Neutrophil (primary cell): ENCODE results near the gene USP36.
A peak's percentile ranks its signal among the peaks of the same experiment; 100 is the strongest.

ENCODE experiments used
- H3K27ac ChIP-seq: fragments of 200-600 bp; sonication (generic); 2 replicates; pipeline ENCODE4 v1.5.1; 2016; ENCODE audit warnings: mild to moderate bottlenecking, moderate library complexity
- H3K27me3 ChIP-seq: fragments of 200-600 bp; sonication (generic); 2 replicates; pipeline ENCODE4 v1.6.0; 2016; ENCODE audit warnings: mild to moderate bottlenecking
- H3K36me3 ChIP-seq: fragments of 200-600 bp; sonication (generic); 2 replicates; pipeline ENCODE4 v1.5.1; 2017
- H3K4me1 ChIP-seq, 2 experiments: fragments of 200-600 bp in 1 of 2; sonication (generic) in 1 of 2; 1 replicate in 1 of 2; 2 replicates in 1 of 2; pipeline versions ENCODE4 v1.5.1 to v1.6.1; 2013 to 2016; ENCODE audit warnings: low read depth in 1 of 2, low read length in 1 of 2, mild to moderate bottlenecking in 1 of 2, moderate library complexity in 1 of 2; ENCODE audit not compliant: control insufficient read depth in 1 of 2, insufficient read depth in 1 of 2
- H3K4me3 ChIP-seq, 2 experiments: fragments of 200-600 bp in 1 of 2; sonication (generic) in 1 of 2; 1 replicate in 1 of 2; 2 replicates in 1 of 2; pipeline ENCODE4 v1.5.1; 2013 to 2016; ENCODE audit warnings: low read depth in 1 of 2, low read length in 1 of 2, mild to moderate bottlenecking in 1 of 2, moderate library complexity in 1 of 2
- H3K9me3 ChIP-seq: fragments of 200-600 bp; sonication (generic); 2 replicates; pipeline ENCODE4 v1.5.1; 2016
- TF ChIP-seq, protein P1 (sequence below): fragments of 200-600 bp; sonication (generic); IDR thresholded peaks from 2 replicates; pipeline ENCODE4 v1.5.1; 2016; ENCODE audit warnings: antibody characterized with exemption

USP36 gene

DNA sequence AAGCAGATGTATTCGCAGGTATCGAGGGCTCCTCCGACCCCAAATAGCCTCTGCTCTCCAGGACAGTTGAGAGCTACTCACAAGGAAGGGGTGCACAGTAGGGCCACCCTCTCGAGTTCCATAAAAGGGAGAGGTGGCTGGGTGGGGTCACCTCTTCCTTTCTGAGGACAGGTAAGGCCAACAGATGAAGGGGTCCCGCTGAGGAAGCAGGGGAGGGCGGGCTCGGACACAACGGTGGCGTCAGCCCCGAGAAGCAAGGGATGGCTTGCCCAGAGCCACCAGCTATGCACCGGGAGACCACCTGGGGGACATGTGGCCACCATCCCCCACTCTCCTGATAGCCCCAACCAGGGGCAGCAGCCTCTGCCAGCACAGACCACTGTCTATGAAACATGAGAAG lies 43.4 kb downstream of the USP36 start:
- no peaks in the 10 kb centered on the region for H3K9me3 ChIP-seq
- H3K4me3 ChIP-seq: no peak overlapping the region
- peaks cover 6% of the 10 kb centered on the region for H3K36me3 ChIP-seq
- H3K27me3 ChIP-seq: no peaks in the 10 kb centered on the region
- TF ChIP-seq, protein P1, sequence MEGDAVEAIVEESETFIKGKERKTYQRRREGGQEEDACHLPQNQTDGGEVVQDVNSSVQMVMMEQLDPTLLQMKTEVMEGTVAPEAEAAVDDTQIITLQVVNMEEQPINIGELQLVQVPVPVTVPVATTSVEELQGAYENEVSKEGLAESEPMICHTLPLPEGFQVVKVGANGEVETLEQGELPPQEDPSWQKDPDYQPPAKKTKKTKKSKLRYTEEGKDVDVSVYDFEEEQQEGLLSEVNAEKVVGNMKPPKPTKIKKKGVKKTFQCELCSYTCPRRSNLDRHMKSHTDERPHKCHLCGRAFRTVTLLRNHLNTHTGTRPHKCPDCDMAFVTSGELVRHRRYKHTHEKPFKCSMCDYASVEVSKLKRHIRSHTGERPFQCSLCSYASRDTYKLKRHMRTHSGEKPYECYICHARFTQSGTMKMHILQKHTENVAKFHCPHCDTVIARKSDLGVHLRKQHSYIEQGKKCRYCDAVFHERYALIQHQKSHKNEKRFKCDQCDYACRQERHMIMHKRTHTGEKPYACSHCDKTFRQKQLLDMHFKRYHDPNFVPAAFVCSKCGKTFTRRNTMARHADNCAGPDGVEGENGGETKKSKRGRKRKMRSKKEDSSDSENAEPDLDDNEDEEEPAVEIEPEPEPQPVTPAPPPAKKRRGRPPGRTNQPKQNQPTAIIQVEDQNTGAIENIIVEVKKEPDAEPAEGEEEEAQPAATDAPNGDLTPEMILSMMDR: no peak
- H3K4me1 ChIP-seq: peaks cover 0 to 7% of the 10 kb centered on the region in 2 experiments
- H3K27ac ChIP-seq: peak overlapping the region; percentile 38

DNA sequence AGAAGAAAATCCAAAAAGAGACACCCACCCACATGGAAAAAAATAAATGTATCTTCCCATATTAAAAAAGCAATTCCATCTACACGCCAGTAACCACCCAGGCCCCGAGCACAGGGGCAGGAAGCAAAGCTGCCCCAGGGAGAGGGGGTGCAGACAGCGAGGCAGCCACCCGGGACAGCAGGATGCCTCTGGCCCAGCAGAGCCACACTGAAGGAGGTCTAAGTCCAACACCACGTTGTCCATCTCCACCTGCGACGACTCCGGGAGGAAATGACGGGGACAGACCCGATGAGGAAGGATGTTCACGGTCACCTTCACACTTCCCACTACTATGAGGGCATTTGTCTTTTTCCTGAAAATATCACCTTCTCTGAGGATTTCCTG lies 44.1 kb downstream of the USP36 start:
- H3K27me3 ChIP-seq: no peaks in the 10 kb centered on the region
- peaks cover 6% of the 10 kb centered on the region for H3K36me3 ChIP-seq
- H3K9me3 ChIP-seq: no peaks in the 10 kb centered on the region
- H3K4me3 ChIP-seq: no peak overlapping the region
- H3K4me1 ChIP-seq: peaks cover 0 to 7% of the 10 kb centered on the region in 2 experiments
- H3K27ac ChIP-seq: peak overlapping the region; percentile 38
- TF ChIP-seq, protein P1: no peak

DNA sequence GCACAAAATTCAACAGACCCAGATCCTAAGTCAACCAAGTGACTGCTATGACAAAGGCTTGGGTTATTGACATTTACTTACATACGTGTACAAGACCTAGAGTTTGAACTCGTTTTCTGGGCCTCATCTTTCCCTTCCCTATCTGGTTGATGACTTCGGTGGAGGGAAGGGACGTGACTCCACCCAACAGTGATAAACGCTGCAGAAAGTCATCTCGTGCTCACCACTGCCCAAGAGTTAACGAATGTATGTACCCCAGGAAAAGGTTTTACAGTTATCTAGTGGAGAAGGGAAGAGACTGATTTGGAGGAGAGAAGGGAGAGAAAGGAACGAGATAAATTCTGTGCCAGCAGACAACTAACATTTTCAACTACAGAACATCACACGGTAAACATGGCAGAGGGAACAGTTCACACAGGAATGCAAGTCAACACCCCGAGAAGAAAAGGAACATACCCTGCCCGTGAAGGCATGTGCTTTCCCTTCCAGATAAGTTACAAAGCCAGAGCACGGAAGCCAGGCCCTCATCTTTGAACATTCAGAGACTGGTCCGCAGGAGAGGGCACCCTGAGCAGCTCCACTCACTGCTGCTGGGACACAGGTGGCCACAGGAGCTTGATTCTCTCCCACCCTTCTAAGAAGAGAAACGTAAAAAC lies 44.6 kb downstream of the USP36 start:
- no peaks in the 10 kb centered on the region for H3K9me3 ChIP-seq
- no peak overlapping the region for H3K27ac ChIP-seq
- H3K36me3 ChIP-seq: peaks cover 6% of the 10 kb centered on the region

DNA sequence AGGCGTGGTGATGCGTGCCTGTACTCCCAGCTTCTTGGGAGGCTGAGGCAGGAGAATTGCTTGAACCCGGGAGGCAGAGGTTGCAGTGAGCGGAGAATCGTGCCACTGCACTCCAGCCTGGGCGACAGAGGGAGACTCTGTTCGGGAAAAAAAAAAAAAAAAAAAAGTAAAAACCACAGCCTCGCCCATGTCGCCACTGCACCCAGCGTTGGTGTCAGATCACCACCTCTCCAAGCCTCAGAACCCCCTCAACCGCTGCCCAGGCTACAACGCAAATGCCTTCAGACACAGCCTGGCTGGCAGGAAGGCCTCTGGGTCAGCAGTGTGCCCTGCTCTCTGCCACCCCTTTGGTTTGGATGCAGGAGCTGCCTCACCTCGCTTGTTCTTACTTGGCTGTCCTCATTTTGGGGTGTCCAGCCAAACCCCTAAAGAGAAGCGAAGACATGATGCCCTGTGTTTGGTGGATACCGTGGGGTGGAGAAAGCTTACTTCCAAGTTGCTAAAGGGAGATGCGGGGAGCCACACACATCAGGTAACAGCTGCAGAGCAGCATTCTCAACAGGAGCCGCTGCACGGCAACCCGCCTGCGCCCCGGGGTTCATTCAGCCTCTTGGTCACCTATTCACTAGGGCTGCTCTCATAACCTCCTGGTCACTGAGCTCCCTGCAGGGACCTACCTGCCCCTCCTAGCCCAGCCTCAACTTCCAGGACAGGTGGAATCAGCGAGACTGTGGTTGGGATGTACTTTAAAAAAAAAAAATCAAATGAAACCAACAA lies 45.6 kb downstream of the USP36 start:
- peaks cover 0 to 7% of the 10 kb centered on the region in 2 experiments for H3K4me1 ChIP-seq
- H3K27ac ChIP-seq: no peak overlapping the region
- peaks cover 6% of the 10 kb centered on the region for H3K36me3 ChIP-seq
- TF ChIP-seq, protein P1: no peak
- H3K9me3 ChIP-seq: no peaks in the 10 kb centered on the region
- H3K27me3 ChIP-seq: no peaks in the 10 kb centered on the region
- no peak overlapping the region for H3K4me3 ChIP-seq

More for the DNA sequence above, 44.6 kb downstream of the USP36 start:
- Histone ChIP-seq H3K4me3 (no peak overlapping the region), H3K4me1 (peaks cover 0 to 7% of the 10 kb centered on the region in 2 experiments), H3K27me3 (no peaks in the 10 kb centered on the region)
- TF ChIP-seq, protein P1: no peak

DNA sequence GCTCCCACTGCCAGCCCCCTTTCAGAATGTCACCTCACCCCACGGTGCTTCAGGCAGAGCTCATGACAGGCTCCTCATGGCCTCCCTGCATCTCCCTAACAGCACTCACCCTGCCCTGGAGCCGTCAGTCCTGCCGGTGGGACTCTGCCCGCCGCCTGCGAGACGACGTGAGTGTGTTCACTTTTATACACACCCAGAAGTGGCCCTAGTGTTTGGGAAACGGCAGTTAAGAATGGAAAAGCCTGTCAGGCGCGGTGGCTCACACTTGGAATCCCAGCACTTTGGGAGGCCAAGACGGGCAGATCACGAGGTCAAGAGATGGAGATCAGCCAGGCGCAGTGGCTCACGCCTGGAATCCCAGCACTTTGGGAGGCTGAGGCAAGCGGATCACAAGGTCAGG lies 46.2 kb downstream of the USP36 start:
- no peak overlapping the region for H3K27ac ChIP-seq
- peaks cover 6% of the 10 kb centered on the region for H3K36me3 ChIP-seq
- H3K9me3 ChIP-seq: no peaks in the 10 kb centered on the region
- no peaks in the 10 kb centered on the region for H3K27me3 ChIP-seq
- H3K4me3 ChIP-seq: no peak overlapping the region
- H3K4me1 ChIP-seq: peaks cover 0 to 7% of the 10 kb centered on the region in 2 experiments
- TF ChIP-seq, protein P1: no peak
